GM19438 (cell line): ENCODE measurements around the gene CILP2.

Experiments used
- ATAC-seq: cut with Tn5 transposase; IDR thresholded peaks from one replicate; pipeline ENCODE4 v1.9.1; 2021; ENCODE audit warnings: low read depth; ENCODE audit not compliant: unreplicated experiment

The CILP2 gene

DNA sequence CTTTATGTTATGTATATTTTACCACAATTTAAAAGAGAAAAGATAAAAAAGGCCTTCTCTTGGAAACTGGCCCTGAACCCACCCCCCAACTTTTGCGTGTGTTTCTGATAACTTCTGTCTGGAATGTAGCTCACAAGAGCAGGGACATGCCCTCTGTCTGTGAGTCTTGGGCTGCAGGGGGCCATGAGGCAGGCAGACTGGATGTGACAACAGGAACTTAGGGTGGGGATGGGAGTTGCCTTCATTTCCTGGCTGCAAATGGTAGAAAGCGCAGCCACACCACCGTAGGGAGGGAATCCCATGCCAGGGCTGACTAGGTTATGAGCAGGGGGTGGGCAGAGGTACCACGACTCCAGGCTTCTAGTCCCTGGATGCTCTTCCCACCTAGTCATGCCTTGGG, 21.9 kb downstream of the CILP2 start:
- no peak for ATAC-seq

DNA sequence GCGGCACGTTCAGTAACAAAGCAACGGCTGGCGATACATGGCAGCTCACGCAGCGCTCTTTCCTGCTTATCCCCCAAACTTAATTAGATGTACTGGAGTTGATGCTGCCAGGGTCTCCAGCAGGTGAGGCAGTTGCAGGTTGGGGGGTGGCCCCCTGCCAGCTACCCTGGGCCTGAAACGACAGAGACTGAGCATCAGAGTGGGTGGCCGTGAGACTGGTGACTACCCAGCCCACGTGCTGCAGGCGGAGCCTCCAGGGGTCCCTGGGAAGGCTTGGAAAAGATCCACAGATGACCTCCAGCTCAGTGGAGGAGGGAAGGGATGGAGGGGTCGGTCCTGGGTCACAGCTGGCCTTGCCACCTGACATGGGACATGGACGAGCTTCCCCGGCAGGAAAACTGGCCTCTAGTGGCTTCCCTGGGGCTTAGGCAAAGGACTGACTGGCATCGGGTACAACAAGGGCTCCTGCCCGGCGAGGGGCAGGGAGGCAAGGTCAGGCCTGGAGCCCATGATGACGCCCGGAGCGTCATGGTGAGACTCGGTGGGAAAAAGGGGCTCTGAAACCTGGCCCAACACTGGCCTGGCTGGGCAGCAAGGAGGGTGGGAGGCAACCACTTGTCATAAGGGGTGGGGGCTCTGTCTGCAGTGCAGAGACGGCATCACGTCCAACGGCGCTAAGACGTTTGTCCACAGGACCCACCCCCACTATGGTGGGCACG, 24.0 kb downstream of the CILP2 start:
- no peak for ATAC-seq

DNA sequence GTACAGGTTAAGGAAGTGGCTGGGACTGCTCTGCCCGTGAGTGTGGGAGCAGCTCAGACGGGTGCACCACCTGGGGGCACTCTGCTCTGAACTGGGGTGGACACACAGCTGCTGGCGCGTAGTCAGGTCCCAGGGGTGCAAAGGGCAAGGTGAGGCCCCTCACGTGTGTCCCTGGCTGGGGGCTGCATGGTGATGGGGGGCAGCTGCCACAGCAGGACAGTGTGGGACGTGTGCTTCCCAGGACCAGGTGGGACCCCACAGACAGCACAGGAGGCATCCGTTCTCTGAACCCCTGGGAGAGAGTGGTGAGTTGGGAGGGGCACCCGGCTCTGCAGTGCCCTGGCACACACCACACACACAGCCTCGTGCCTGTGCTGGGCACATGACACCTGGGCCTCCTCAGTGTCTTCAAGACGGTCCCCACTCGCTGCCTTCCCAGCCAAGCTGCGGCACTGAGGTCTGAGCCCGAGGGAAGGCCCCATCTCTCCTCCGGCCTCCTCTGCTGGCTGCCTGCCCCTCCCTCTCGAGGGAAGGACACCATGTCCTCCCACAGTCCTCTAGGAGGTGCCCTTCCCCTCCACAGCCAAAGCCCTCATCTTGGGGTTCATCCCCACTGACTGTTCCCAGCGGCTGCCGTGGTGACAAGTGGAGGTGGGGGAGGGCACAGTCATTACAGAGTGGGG, 24.7 kb downstream of the CILP2 start:
- no peak for ATAC-seq

DNA sequence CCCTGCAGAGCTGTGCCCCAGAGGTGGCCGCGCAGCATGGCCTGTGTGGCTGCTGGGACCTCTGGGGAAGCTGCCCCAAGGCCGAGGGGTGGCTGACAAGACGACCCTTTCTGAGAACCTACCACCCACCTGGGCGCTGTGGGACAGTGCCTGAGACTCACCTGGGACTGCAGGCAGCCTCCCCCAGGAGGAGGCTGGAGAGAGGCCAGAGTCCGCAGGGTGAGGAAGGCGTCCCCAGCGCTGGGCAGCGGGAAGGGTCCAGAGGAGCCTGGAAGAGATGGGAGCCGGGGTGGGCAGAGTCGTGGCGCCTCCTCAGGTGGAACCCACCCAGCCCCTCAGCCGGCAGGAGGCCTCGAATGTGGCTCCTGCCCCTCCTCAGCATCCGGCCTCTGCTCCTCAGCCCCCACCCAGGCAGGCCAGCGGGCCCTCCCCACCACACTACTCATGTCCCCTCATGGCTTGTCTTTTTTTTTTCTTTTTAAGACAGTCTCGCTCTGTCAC, 25.3 kb downstream of the CILP2 start:
- no peak for ATAC-seq

DNA sequence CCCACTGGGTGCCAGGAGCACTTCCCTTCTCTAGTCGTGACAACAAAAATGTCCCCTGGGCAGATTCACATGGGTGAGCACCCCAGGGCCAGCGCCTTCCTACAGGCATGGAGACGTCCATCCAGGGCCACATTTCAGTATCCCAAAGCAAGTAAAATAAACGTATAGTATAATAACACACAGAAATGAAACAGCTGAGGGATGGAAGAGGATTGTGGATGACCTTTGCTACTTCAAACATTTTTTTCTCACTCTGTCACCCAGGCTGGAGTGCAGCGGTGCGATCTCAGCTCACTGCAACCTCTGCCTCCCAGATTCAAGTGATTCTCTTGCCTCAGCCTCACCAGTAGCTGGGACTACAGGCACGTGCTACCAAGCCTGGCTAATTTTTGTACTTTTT, 28.2 kb downstream of the CILP2 start:
- ATAC-seq = no peak

DNA sequence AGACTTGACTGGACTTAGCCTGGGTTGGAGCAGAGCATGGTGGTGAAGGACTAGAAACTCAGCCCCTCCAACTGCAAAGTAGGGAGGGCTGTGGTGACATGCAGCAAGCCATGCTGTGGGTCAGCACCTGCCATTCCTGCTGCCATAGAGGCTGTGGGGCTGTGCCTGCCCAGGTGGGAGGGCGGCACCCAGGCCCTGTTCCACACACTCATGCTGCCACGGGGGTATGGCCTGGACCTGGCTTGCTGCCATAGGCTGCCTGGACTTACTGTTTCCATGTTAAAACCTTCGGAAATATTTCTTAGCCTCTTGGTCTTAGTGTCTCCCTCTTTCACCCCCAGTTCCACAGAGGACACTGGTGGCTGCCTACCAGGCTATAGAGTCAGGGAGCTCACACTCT, 29.3 kb downstream of the CILP2 start:
- no peak for ATAC-seq

DNA sequence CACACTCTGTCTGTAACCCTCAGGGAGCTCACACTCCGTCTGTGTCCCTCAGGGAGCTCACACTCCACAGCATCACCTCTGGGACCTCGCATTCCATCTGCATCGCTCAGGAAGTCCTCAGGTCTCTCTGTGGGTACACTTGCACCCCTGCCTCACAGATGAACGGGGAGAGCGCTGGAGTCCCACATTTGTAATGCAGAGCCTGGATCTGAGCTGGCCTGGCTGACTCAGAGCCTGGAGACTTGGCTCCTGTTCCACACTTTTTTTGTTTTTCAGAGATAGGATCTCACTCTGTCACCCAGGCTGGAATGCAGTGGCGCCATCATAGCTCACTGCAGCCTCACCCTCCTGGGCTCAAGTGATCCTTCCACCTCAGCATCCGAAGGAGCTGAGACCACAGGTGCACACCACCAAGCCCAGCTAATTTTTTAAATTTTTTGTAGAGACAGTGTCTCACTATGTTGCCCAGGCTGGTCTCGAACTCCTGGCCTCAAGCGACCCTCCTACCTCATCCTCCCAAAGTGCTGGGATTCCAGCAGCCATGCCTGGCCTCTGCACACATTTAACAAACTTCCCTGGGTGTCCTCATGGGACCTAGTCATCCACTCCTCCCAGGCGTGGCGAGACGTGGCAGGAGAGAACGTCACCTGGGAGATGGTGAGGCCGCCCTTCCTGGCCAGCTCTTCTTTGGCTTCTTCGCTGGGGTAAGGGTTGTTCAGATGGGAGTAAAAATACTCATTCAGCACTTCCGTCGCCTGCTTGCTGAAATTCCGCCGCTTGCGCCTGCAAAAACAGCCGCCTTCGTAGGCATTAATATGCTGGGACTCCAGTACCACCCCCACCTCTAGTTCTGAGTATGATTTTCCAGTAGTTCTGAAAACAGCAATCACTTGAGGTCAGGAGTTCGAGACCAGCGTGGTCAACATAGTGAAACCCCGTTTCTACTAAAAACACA, 31.0 kb downstream of the CILP2 start:
- no peak for ATAC-seq

DNA sequence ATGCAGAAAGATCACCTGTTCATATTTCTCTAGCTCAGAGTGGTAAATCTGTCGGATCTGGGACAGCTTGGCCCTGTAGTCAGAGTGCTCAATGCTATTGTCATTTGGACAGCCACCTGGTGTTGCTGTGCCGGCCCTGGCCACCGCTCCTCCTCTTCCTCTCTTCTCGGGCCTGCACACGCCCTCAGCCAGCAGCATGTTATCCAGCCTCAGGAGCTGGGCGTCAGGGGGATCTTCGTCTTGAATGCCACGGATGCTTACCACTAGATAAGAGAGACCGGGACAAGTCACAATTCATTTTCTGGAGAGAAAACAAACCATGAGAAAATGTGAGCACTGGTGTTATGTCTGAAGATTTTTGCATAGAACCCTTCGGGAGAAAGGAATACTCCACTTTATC, 32.5 kb downstream of the CILP2 start:
- ATAC-seq = no peak

DNA sequence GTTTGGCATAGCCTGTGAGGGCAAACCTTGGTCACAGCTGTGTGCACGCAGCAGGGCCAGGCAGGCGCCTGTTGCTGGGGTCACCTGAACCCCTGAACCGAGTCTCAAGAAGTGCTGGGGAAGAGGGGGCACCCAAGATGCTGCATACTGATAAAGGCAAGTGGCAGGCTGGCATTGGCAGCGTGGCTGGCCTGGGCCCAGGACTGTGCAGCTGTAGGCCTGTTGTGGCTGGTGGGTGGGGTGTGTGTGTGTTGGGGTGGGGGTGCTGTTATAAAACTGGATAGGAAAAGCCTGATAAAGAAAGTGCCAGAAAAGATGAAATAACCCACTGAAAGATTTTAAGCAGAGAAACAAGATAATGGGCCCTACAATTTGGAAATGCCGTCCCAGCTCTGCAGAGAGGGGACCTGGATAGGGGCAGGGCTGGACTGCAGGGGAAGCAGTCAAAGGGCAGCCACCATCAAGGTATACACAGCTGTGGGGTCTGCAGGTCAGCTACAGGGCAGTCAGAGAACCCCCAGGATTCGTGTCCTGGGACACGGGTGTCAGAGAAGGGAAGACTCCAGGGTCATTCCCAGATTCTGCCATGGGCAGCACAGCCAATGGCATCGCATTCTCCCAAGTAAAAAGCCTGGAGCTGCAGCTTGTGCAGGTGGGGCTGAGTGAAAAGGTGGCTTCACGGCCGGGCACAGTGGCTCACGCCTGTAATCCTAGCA, 33.2 kb downstream of the CILP2 start:
- no peak for ATAC-seq

DNA sequence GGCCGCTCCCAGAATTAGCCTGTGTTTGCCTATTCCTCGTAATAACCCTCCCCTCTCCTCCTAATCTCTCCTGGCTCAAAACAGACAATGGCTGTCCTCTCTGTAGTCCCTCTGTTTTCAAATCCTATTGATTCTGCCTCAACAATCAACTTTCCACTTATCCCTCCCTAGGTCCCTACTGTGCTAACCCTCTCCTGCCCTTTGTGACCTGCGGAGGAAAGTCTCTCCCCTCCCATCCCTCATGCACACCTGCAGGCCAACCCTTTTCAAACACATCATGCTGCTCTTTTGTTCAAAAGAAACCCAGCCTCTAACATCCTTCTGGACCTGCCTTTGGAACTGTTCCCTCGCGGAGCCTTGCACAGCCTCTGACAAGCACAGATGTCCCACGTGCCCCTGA, 37.3 kb downstream of the CILP2 start:
- ATAC-seq = no peak

DNA sequence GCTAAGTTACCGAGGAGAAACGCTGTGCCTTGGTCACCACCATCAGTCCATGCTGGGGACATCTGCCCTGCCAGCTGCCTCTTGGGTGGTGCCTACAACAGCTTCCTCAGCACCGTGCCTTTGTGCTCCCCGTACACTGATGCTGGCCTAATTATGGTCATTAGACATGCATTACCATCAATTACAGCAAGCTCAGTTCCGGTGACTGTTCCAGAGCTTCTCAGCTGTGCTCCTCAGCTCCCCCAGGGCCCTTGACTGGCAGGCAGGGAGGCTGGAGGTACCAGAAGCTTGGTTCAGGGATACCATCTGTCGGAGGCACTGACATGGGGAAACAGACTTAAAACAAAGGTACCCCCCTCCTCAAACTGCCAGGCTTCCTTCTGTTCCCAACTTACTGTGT, 40.2 kb downstream of the CILP2 start:
- ATAC-seq = no peak

DNA sequence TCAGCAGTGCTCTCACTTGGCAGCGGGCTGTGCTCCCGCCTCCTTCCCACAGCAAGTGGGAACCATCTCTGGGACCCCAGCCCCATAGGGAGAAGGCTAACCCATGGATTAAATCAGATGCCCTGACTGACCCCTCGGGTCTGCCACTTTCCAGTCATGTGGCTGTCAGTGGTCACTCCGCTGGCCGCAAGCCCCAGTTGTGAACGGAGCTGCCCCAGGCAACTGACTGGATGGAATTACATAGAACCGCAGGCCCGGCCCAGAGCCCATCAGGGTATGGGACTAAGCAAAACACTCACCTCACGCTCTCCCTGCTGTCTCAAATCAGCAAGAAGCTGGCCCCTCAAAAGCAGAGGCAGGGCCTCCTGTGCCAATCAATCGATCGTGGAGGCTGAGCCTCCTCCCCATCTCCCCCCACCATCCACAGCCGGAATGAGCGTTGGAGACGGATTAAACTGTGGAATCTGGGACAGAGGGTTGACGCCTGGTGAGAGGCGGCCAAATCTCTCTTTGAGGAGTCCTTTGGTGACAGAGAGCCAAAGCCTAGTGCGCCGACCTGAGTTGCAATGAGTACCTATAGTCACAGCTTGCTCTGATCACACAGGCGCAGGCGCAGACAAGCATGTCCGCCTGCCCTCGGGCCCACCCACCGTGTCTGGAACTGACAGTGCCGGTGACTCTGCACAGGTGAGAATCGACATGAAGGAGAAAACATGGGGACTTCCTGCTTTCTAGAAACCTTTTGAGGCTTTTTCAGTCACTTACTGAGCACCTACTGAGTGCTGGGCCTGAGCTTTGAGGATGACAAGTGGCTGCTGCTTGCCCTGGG, 41.7 kb downstream of the CILP2 start:
- no peak for ATAC-seq

DNA sequence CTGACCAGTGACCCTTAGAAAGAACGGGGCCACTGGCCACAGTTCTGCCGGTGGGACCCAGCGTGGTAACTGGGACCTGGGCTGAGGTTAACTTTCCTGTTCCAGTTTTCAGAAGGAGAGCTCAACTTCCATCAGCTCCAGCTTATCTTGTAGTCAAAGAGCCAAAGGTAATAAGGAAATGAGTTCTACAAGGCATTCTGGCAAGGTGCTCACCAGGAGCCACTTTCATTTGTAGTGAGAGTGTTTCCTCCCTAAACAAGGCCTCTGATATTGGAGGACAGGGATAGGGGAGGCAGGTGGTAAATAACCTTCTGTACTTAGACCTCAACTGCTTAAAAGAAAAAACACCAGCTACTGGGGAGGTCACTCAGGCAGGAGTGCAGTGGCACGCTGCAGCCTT, 42.4 kb downstream of the CILP2 start:
- no peak for ATAC-seq

DNA sequence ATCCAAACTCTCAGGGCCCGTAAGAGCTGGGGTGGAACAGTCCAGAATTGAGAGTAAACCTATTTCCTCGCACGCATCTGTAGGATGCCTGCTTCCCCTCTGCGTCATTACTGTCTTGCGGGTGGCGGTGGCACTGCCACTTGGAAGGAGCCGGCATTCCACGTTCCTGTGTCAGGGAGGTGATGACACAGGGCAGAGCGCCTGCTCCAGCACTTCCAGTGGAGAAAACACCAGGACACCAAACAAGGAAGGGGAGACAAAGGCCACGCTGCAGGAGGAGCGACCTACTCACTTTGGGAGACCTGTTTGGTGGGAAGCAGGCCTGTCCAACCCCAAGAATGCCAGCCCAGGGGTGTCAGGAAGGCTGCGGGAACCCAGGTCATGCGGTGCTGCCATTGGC, 43.3 kb downstream of the CILP2 start:
- ATAC-seq = no peak

DNA sequence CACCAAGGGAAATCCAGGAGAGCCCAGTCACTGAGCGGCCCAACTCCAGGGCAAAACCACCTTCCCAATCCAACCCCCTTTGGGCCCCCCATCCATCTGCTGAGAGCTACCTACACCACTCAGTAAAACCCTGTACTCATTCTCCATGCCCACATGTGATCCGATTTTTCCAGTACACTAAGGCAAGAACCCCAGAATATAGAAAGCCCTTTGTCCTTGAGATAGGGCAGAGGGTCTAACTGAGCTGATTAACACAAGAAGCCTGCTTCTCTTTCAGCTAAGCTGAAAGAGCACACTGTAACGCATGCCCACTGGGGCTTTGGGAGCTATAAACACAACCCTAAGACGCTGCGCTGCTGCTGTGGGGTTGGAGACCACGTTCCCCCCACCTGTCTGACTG, 44.4 kb downstream of the CILP2 start:
- no peak for ATAC-seq

DNA sequence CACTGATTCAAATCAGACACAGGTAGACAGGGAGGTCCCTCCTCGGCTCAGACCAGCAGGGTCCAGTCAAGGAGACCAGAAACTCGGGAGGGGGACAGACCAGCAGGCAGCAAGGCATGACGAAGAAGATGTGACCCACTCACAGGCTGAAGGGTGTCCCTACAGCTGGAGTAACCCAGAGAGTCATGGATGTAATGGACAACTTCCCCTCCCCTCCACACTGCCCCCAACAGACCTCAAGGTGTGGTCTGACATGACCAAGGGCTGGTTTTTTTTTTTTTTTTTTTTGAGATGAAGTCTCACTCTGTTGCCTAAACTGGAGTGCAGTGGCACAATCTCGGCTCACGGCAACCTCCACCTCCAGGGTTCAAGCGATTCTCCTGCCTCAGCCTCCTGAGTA, 46.3 kb downstream of the CILP2 start:
- no peak for ATAC-seq

DNA sequence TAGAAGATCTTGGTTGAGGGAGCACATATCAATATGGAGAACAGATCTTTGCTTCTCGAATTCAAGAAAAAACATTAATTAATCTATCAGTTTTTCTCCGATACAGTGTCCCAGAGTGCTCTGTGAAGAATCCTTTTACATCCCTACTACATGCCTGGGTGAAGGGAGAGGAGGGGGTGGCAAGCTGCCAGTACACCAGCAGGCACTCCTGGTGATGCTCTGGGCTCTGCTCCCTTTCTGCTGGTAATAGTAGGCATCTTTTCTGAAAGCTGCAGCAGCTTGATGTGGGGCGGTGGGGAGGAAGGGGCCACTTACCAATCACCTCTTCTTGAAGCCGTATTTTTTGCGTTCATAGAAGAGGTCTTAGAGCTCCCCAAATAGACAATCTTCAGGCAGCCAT, 49.7 kb downstream of the CILP2 start:
- no peak for ATAC-seq

DNA sequence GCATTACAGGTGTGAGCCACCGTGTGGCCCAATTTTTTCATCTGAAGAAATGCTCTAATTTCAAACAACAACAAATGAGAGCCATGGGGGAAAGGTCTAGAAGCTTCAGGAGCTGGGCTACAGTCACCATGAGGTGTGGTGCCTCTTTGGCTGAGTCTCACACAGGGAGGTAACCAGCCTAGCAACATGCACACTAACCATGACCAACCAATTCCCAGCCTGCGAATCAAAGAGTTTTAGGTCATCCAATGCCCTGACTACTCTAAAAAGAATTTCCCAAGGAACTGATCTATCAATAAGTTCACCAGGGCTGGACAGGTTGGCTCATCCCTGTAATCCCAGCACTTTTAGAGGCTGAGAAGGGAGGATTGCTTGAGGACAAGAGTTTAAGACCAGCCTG, 50.5 kb downstream of the CILP2 start:
- ATAC-seq = no peak

DNA sequence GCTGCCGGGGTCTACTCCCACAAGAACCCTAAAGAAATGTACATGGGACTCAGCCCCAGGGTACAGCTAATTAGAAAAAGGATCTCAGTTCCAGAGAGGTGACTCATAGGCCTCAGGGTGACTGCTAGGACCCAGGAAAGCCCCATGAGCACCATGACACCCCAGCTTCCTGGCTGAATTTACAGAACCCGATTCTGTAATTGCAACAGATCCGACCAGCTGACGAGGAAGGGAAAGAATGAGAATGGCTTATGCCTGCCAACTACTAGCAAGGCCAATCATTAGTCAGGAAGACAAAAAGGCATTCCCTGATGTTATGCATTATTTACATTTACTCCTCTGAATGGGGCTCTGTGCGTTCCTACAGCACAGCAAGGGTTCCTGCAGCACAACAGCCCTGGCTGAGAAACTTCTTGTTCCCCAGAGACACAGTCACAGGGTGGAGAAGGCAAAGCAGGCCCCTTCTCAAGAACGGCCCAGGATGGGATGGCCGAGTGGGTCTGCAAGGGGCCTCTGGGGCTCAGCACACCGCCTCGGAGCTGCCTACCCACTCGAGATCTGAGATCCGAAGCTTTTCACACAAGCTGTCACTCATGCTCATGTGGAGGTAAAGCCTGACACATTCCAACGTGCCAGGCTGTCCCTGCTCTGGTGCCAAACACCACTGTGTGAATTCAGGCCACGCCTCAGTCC, 53.2 kb downstream of the CILP2 start:
- ATAC-seq = peak; percentile 51
